Right cardiac atrium (tissue), 5 donors: ENCODE data around the gene TGFBR1. TPM values are rescaled to one million over a fixed set of nuclear protein-coding genes. Genes with fewer than 3 reads are reported as not detected.

Source experiments
- ATAC-seq, 2 donors: fragments of 200-7000 bp; cut with Tn5 transposase; one replicate each; pipeline versions ENCODE4 v1.8.0 to v1.9.1; 2020; ENCODE audit warnings: moderate library complexity in 2 of 2, mild to moderate bottlenecking in 1 of 2
- DNase-seq, 3 donors: peaks; one replicate each; pipeline ENCODE4 v3.0.0-alpha.2; 2020
- H3K27ac ChIP-seq: one replicate; pipeline ENCODE4 v1.5.1; 2013; ENCODE audit warnings: mild to moderate bottlenecking, low read length, control low read depth, moderate library complexity
- H3K27me3 ChIP-seq: one replicate; pipeline ENCODE4 v1.6.1; 2013; ENCODE audit not compliant: control insufficient read depth, insufficient read depth
- H3K4me1 ChIP-seq: one replicate; pipeline ENCODE4 v1.6.1; 2013; ENCODE audit warnings: low read length; ENCODE audit not compliant: control insufficient read depth, insufficient read depth
- H3K4me3 ChIP-seq: one replicate; pipeline ENCODE4 v1.5.1; 2013; ENCODE audit warnings: low read length, control low read depth
- H3K9me3 ChIP-seq: one replicate; pipeline ENCODE4 v1.6.1; 2013; ENCODE audit warnings: low read length; ENCODE audit not compliant: control insufficient read depth
- WGBS: extraction: QIAGEN DNeasy Blood & Tissue Kit; methylation state at CpG from one replicate; pipeline ENCODE4 v1.1.7; 2013; 5-methylcytosine and 5-hydroxymethylcytosine counted together
- intact Hi-C, 4 donors: fragments of 100-400 bp; cut with DNase I; formaldehyde crosslinking; loops; one replicate each; pipeline versions ENCODE4 v1.11.0 to v1.14.0; 2022 to 2023
- long read RNA-seq, 4 donors: library from polyadenylated mRNA; unstranded; transcript quantifications; one replicate each; pipeline ENCODE4 v2.0.0, GENCODE V29; 2020 to 2021
- polyA plus RNA-seq: library from polyadenylated mRNA; stranded (reverse); fragments of 200-250 nt; gene quantifications from one replicate; pipeline ENCODE4 v1.2.3, GENCODE V29; 2013
- total RNA-seq, 4 donors: library from RNA; stranded (reverse); fragmentation: NEBNext Ultra II Directional; extraction: Animal tissue kit (Norgen Biotek cat#: 25700); gene quantifications; one replicate each; pipeline ENCODE4 v1.2.1, GENCODE V29; 2021
- donor health status: healthy with polysubstance abuse.
- donor health status: DM: no; HTN: yes; CAD: no.
- donor health status: DM: no; HTN: no; CAD: no.
- donor health status: DM: no; HTN: yes; CAD: no; lungs with severe emphysema.
- donor health status: DM: yes; HTN: yes; CAD: no.

The TGFBR1 gene
- total RNA-seq (10 to 100 TPM; 13.3 to 25.8 (median 15.0) TPM), polyA plus RNA-seq (4.3 TPM)
- long read RNA-seq, donor 1, full-length matches to known transcripts = 12 of 18 reads
- long read RNA-seq, donor 1, partial matches to known transcripts = 1 of 18 reads
- long read RNA-seq, donor 1, other reads (novel, unspliced or antisense) = 5 of 18 reads
- long read RNA-seq, donor 2, full-length matches to known transcripts = 5 of 5 reads
- long read RNA-seq, donor 2, partial matches to known transcripts = 0 of 5 reads
- long read RNA-seq, donor 2, other reads (novel, unspliced or antisense) = 0 of 5 reads
- long read RNA-seq, donor 3, full-length matches to known transcripts = 2 of 12 reads
- long read RNA-seq, donor 3, partial matches to known transcripts = 3 of 12 reads
- long read RNA-seq, donor 3, other reads (novel, unspliced or antisense) = 7 of 12 reads
- long read RNA-seq, donor 4, full-length matches to known transcripts = 8 of 9 reads
- long read RNA-seq, donor 4, partial matches to known transcripts = 0 of 9 reads
- long read RNA-seq, donor 4, other reads (novel, unspliced or antisense) = 1 of 9 reads

DNA sequence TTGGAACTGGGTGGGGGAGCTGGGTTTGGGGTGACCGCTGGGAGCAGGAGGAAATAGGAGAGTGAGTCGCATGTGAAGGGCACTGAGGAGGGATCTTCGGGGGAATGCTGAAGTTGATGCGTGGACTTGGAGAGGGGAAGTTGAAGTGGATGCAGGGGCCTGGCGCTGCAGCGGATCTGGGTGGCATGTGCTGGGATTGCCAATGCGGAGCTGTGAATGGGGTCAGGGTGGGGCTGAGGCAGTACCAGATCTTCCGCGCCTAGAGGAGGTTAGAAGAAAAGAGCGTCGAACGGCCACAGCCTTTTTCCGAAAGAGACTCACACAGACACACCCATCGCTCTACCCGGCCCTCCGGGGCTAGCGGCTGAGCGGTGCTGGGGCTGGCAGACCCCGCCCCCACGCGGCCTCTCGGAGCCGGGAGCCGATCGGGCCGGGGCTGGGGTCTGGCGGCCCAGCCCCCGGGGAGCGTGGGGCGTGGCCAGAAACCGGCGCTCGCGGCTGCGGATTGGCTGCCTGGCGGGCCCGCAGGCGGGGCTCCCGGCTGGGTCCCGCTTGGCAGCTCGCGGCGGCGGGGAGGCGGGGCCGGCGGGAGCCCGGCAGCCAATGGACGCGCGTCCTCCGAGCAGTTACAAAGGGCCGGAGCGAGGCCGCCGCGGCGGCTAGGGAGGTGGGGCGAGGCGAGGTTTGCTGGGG is at the start of gene TGFBR1:
TSS of gene TGFBR1 (plus strand) at position 655 of the 693 bp plus-strand sequence. CDS start 93 bp downstream, outside the sequence.
- intact Hi-C loops = no loop called here
- no peaks in the 10 kb centered on the region for H3K9me3 ChIP-seq
- peak within 1 kb of the TSS; percentile 89 for H3K27ac ChIP-seq
- peak; percentile 93 to 98 (median 98) for DNase-seq
- peak; percentile 97 for ATAC-seq
- H3K4me1 ChIP-seq = peaks cover 5% of the 10 kb centered on the region
- H3K4me3 ChIP-seq = peak within 1 kb of the TSS; percentile 98
- under 1% methylated on average over 60 of the region's 60 CpGs for WGBS
- H3K27me3 ChIP-seq = no peaks in the 10 kb centered on the region

GRCh38 chr9:99055384-99055783 is 49.5 kb upstream of the TGFBR1 start:
- intact Hi-C loops = no loop called here
- Histone ChIP-seq H3K4me1 (peaks cover 7% of the 10 kb centered on the region), H3K27me3 (no peaks in the 10 kb centered on the region), H3K27ac (no peak overlapping the region), H3K9me3 (no peaks in the 10 kb centered on the region), H3K4me3 (no peak overlapping the region)
- DNase-seq = no peak
- WGBS = 91% methylated on average over 1 of the region's 1 CpG
- no peak for ATAC-seq

- Histone ChIP-seq H3K27ac (no peak overlapping the region), H3K4me1 (peaks cover 7% of the 10 kb centered on the region), H3K27me3 (no peaks in the 10 kb centered on the region), H3K4me3 (no peak overlapping the region), H3K9me3 (no peaks in the 10 kb centered on the region)
- intact Hi-C loops = no loop called here
- 97% methylated on average over 6 of the region's 6 CpGs for WGBS
- ATAC-seq = no peak
- peak in 1 of 3 donors; percentile 26 for DNase-seq
These were observed 48.7 kb upstream of the TGFBR1 start for GRCh38 chr9:99056186-99056585.

DNA sequence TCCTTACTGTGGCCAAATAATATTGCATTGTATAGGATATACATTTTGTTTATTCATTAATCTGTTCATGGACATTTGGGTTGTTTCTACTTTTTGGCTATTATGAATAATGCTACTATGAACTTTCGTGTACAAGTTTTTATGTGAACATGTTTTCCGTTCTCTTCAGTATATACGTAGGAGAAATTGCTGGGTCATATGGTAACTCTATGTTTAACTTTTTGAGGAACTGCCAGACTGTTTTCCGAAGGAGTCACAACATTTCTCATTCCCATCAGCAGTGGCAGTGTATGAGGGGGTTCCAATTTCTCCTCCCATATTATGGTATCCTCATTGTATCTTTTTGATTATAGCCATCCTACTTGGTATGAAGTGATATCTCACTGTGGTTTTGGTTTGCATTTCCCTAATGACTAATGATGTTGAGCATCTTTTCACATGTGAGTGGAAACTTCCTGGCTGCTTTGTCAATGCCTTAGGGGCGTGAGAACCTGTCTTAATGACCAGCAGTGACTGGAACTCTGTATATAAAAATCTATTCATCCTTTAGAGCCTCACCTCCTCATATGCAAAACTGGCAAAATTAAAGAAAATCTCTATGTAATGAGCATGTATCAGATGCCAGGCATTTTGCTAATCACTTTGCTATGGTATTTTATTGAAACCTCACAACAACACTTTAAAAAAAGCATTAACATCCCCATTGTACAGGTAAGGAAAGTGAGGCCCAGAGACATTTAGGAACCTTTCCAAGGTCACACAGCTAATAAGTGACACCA is 47.8 kb upstream of the TGFBR1 start:
- ATAC-seq (no peak), DNase-seq (no peak)
- intact Hi-C loops = no loop called here
- WGBS = 74% methylated on average over 5 of the region's 5 CpGs
- Histone ChIP-seq H3K9me3 (no peaks in the 10 kb centered on the region), H3K27me3 (no peaks in the 10 kb centered on the region), H3K4me3 (no peak overlapping the region), H3K27ac (no peak overlapping the region), H3K4me1 (peaks cover 6% of the 10 kb centered on the region)

GRCh38 chr9:99057665-99058625 is 47.0 kb upstream of the TGFBR1 start:
- ATAC-seq (peak; percentile 46 to 56), DNase-seq (peak in 1 of 3 donors; percentile 30)
- no peaks in the 10 kb centered on the region for H3K27me3 ChIP-seq
- H3K4me3 ChIP-seq = no peak overlapping the region
- intact Hi-C loops = no loop called here
- H3K4me1 ChIP-seq = peaks cover 4% of the 10 kb centered on the region
- H3K27ac ChIP-seq = no peak overlapping the region
- no peaks in the 10 kb centered on the region for H3K9me3 ChIP-seq
- 78% methylated on average over 7 of the region's 7 CpGs for WGBS

- ATAC-seq (peak; percentile 77 to 87), DNase-seq (peak in 2 of 3 donors; percentile 47 to 61)
- Histone ChIP-seq H3K4me1 (peaks cover 4% of the 10 kb centered on the region), H3K9me3 (no peaks in the 10 kb centered on the region), H3K27ac (peak overlapping the region; percentile 90), H3K27me3 (no peaks in the 10 kb centered on the region), H3K4me3 (no peak overlapping the region)
- intact Hi-C loops = no loop called here
- WGBS = 69% methylated on average over 8 of the region's 8 CpGs
These were observed 45.7 kb upstream of the TGFBR1 start for GRCh38 chr9:99058964-99059921.

- DNase-seq (no peak), ATAC-seq (no peak)
- no peak overlapping the region for H3K4me3 ChIP-seq
- intact Hi-C loops = no loop called here
- H3K9me3 ChIP-seq = no peaks in the 10 kb centered on the region
- no peak overlapping the region for H3K27ac ChIP-seq
- H3K4me1 ChIP-seq = peaks cover 4% of the 10 kb centered on the region
- 84% methylated on average over 2 of the region's 2 CpGs for WGBS
- no peaks in the 10 kb centered on the region for H3K27me3 ChIP-seq
These were observed 44.3 kb upstream of the TGFBR1 start for GRCh38 chr9:99060621-99061020.

GRCh38 chr9:99062549-99062948 is 42.4 kb upstream of the TGFBR1 start:
- WGBS = 97% methylated on average over 1 of the region's 1 CpG
- no peak for ATAC-seq

GRCh38 chr9:99063522-99063921 is 41.4 kb upstream of the TGFBR1 start:
- Histone ChIP-seq H3K9me3 (no peaks in the 10 kb centered on the region), H3K4me1 (peaks cover 4% of the 10 kb centered on the region), H3K27ac (no peak overlapping the region), H3K27me3 (no peaks in the 10 kb centered on the region), H3K4me3 (no peak overlapping the region)
- WGBS = 98% methylated on average over 1 of the region's 1 CpG
- intact Hi-C loops = no loop called here
- DNase-seq = no peak
- ATAC-seq = no peak

More at GRCh38 chr9:99062549-99062948, 42.4 kb upstream of the TGFBR1 start:
- no peak overlapping the region for H3K27ac ChIP-seq
- no peaks in the 10 kb centered on the region for H3K27me3 ChIP-seq
- intact Hi-C loops = no loop called here
- DNase-seq = no peak
- H3K4me1 ChIP-seq = peaks cover 4% of the 10 kb centered on the region
- H3K9me3 ChIP-seq = no peaks in the 10 kb centered on the region
- H3K4me3 ChIP-seq = no peak overlapping the region
